ENCODE measurements around the gene THAP4.

GRCh38 chr2:241607162-241607885 lies 29.6 kb downstream of the THAP4 start:
- TF ChIP-seq POLR2AphosphoS5 (IDR thresholded peaks at IDR 0.05; ENCODE audit: low read depth, low read length), result no peak
- TF ChIP-seq CTCF (IDR thresholded peaks at IDR 0.05), result no peak
- no peak for TF ChIP-seq GABPA (IDR thresholded peaks at IDR 0.05; ENCODE audit: low read depth)
- no peak for TF ChIP-seq USF1 (IDR thresholded peaks at IDR 0.05; ENCODE audit: borderline replicate concordance, low read depth)
- no peak for TF ChIP-seq RFX5 (IDR thresholded peaks at IDR 0.05; ENCODE audit: low read length)
- no peak for TF ChIP-seq REST (IDR thresholded peaks at IDR 0.05; ENCODE audit: low read depth, low read length)
- TF ChIP-seq JUND (IDR thresholded peaks at IDR 0.05), result no peak
- TF ChIP-seq USF2 (IDR thresholded peaks at IDR 0.05; ENCODE audit: borderline replicate concordance, low read depth, low read length), result no peak
